HepG2 (cell line): ENCODE measurements around the gene GRK5. TPM values are rescaled to one million over a fixed set of nuclear protein-coding genes. Genes with fewer than 3 reads are reported as not detected.

ENCODE experiments used
- CREM ChIP-seq, 2 experiments: sonication (generic) in 1 of 2; formaldehyde crosslinking in 1 of 2; IDR thresholded peaks; 2 replicates each; pipeline versions ENCODE4 v1.4.0 to v1.6.1; 2016 to 2020; ENCODE audit warnings: antibody characterized with exemption in 1 of 2, mild to moderate bottlenecking in 1 of 2, missing genetic modification reagents in 1 of 2
- ELF1 ChIP-seq: sonication (generic); formaldehyde crosslinking; IDR thresholded peaks from 2 replicates; pipeline ENCODE4 v1.4.0; 2020; ENCODE audit warnings: missing genetic modification reagents
- FOXM1 ChIP-seq: sonication (generic); formaldehyde crosslinking; IDR thresholded peaks from 2 replicates; pipeline ENCODE4 v1.5.0; 2020; ENCODE audit warnings: missing genetic modification reagents
- FOXP1 ChIP-seq, 2 experiments: fragments of 450-650 bp in 1 of 2; IDR thresholded peaks; 2 replicates each; pipeline ENCODE4 v1.6.1; 2017 to 2018; ENCODE audit warnings: antibody characterized with exemption in 1 of 2
- HDAC2 ChIP-seq: sonication (generic); formaldehyde crosslinking; IDR thresholded peaks from 2 replicates; pipeline ENCODE4 v1.4.0; 2020; ENCODE audit warnings: missing genetic modification reagents
- IKZF4 ChIP-seq: sonication (generic); formaldehyde crosslinking; IDR thresholded peaks from 2 replicates; pipeline ENCODE4 v1.5.1; 2020; ENCODE audit warnings: borderline replicate concordance, mild to moderate bottlenecking, low read depth, missing genetic modification reagents; ENCODE audit errors: not compliant biosample characterization
- MED1 ChIP-seq: sonication (generic); formaldehyde crosslinking; IDR thresholded peaks from 2 replicates; pipeline ENCODE4 v1.4.0; 2020; ENCODE audit warnings: missing genetic modification reagents
- NFE2L2 ChIP-seq: fragments of 150-350 bp; IDR thresholded peaks from 2 replicates; pipeline ENCODE4 v1.6.1; 2014; ENCODE audit warnings: low read length
- ONECUT2 ChIP-seq: sonication (generic); formaldehyde crosslinking; IDR thresholded peaks from 2 replicates; pipeline ENCODE4 v1.4.0; 2020; ENCODE audit warnings: missing genetic modification reagents
- RBAK ChIP-seq: sonication (generic); formaldehyde crosslinking; IDR thresholded peaks from 2 replicates; pipeline ENCODE4 v1.5.1; 2020; ENCODE audit warnings: mild to moderate bottlenecking, missing genetic modification reagents
- SMAD3 ChIP-seq: sonication (generic); formaldehyde crosslinking; IDR thresholded peaks from 2 replicates; pipeline ENCODE4 v1.4.0; 2020; ENCODE audit warnings: missing genetic modification reagents
- SMYD3 ChIP-seq: sonication (generic); formaldehyde crosslinking; IDR thresholded peaks from 2 replicates; pipeline ENCODE4 v1.8.1; 2023; ENCODE audit warnings: mild to moderate bottlenecking, missing genetic modification reagents
- SP5 ChIP-seq: IDR thresholded peaks from 2 replicates; pipeline ENCODE4 v1.6.1; 2016; ENCODE audit warnings: low read depth, borderline replicate concordance
- TBX3 ChIP-seq: fragments of 450-650 bp; IDR thresholded peaks from 2 replicates; pipeline ENCODE4 v1.6.1; 2017; ENCODE audit warnings: antibody characterized with exemption, mild to moderate bottlenecking, inconsistent platforms, borderline replicate concordance
- ZFP62 ChIP-seq: sonication (generic); formaldehyde crosslinking; IDR thresholded peaks from 2 replicates; pipeline ENCODE4 v1.4.0; 2020; ENCODE audit warnings: missing genetic modification reagents
- ZNF10 ChIP-seq: sonication (generic); formaldehyde crosslinking; IDR thresholded peaks from 2 replicates; pipeline ENCODE4 v1.4.0; 2020; ENCODE audit warnings: mild to moderate bottlenecking, low read depth, missing genetic modification reagents, borderline replicate concordance
- ZNF12 ChIP-seq: sonication (generic); formaldehyde crosslinking; IDR thresholded peaks from 2 replicates; pipeline ENCODE4 v1.5.0; 2020; ENCODE audit warnings: missing genetic modification reagents
- ZNF142 ChIP-seq: sonication (generic); formaldehyde crosslinking; IDR thresholded peaks from 2 replicates; pipeline ENCODE4 v1.4.0; 2020; ENCODE audit warnings: missing genetic modification reagents
- ZNF205 ChIP-seq: IDR thresholded peaks from 2 replicates; pipeline ENCODE4 v1.6.1; 2018; ENCODE audit warnings: missing biosample characterization, missing genetic modification reagents
- ZNF282 ChIP-seq: fragments of 450-650 bp; IDR thresholded peaks from 2 replicates; pipeline ENCODE4 v1.6.1; 2018; ENCODE audit not compliant: partially characterized antibody
- ZNF576 ChIP-seq: sonication (generic); formaldehyde crosslinking; IDR thresholded peaks from 2 replicates; pipeline ENCODE4 v1.4.0; 2020; ENCODE audit warnings: mild to moderate bottlenecking, missing genetic modification reagents
- polyA plus RNA-seq, 8 experiments: library from polyadenylated mRNA; depleted of rRNA in 3 of 8; stranded (reverse) in 7 of 8; unstranded in 1 of 8; fragments of >200 nt; fragmentation: Illumina TruSeq in 4 of 8; extraction: Trizol in 4 of 8; gene quantifications; 2 replicates each; pipeline versions ENCODE4 v1.2.1 to v1.2.3, GENCODE V29; 2011 to 2016; ENCODE audit warnings: low read depth in 4 of 8, missing spikeins in 1 of 8, mixed read lengths in 1 of 8; ENCODE audit not compliant: insufficient read depth in 1 of 8
- total RNA-seq, 5 experiments: library from RNA; depleted of rRNA; stranded (reverse); fragments of >200 nt; fragmentation: Illumina TruSeq; extraction: Trizol; gene quantifications; 2 replicates each; pipeline ENCODE4 v1.2.3, GENCODE V29; 2016; ENCODE audit warnings: low read depth in 1 of 5
- TF ChIP-seq, protein P1 (sequence below): sonication (generic); formaldehyde crosslinking; IDR thresholded peaks from 2 replicates; pipeline ENCODE4 v1.8.0; 2022; ENCODE audit warnings: missing genetic modification reagents, mild to moderate bottlenecking, moderate library complexity, borderline replicate concordance
- TF ChIP-seq, protein P2 (sequence below): sonication (generic); formaldehyde crosslinking; IDR thresholded peaks from 2 replicates; pipeline ENCODE4 v1.8.0; 2022; ENCODE audit warnings: missing genetic modification reagents, low read depth, mild to moderate bottlenecking, borderline replicate concordance

Gene GRK5
- total and polyA plus RNA-seq, 2 of the 13 experiments (the other 11 are each of a cell fraction or from before 2014, with no cell fraction given): 10.4 to 12.6 TPM

DNA sequence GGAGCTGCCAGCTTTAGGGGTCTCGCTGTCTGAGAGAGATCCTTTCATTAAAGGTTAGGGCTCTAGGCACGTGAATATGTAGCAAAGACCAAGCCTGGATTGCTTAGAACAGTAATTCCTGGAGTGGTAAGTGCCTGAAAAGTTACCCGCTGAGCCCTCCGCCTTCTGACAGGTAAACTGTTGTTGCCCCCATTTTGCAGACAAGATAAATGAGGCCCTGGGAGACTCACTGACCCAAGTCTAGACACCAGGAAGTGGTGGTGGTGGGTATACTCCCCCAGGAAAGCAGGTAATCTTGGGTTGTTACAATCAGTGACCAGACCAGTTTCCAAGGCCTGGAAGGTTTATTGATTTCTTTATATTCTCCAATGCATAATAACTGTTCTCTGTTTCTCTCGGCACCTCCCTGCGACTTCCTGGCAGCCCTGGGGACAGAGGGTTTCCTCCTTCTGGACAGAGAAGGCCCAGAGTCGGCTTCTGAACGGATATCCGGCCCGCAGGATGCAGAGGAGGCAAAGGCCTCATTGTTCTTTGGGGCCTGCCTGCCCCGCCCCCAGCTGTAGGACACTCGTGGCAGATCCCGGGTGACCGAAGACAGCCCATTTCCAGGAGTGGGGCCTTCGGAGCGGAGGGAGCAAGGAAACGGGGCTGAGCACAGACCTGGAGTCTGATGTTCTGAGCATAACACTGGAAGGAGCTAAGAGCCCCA, 1.3 kb upstream of the GRK5 start (continued):
- no peak for TF ChIP-seq TBX3
- no peak for TF ChIP-seq ZNF282
- peak; percentile 79 for TF ChIP-seq SP5 (CRISPR knock-in tag)
- no peak for TF ChIP-seq ZNF205
- no peak for TF ChIP-seq SMYD3 (CRISPR knock-in tag)
- TF ChIP-seq NFE2L2: no peak
- no peak for TF ChIP-seq ZNF576
- no peak for TF ChIP-seq SMAD3
- peak; percentile 70 for TF ChIP-seq ELF1
- TF ChIP-seq, protein P1, sequence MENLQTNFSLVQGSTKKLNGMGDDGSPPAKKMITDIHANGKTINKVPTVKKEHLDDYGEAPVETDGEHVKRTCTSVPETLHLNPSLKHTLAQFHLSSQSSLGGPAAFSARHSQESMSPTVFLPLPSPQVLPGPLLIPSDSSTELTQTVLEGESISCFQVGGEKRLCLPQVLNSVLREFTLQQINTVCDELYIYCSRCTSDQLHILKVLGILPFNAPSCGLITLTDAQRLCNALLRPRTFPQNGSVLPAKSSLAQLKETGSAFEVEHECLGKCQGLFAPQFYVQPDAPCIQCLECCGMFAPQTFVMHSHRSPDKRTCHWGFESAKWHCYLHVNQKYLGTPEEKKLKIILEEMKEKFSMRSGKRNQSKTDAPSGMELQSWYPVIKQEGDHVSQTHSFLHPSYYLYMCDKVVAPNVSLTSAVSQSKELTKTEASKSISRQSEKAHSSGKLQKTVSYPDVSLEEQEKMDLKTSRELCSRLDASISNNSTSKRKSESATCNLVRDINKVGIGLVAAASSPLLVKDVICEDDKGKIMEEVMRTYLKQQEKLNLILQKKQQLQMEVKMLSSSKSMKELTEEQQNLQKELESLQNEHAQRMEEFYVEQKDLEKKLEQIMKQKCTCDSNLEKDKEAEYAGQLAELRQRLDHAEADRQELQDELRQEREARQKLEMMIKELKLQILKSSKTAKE (CRISPR knock-in tag): no peak
- no peak for TF ChIP-seq ONECUT2 (CRISPR knock-in tag)
- no peak for TF ChIP-seq ZNF12 (CRISPR knock-in tag)
- no peak for TF ChIP-seq RBAK (CRISPR knock-in tag)
- TF ChIP-seq HDAC2: peak; percentile 50; the same call in 1 of the 2 replicates
- TF ChIP-seq FOXM1: no peak
- TF ChIP-seq, protein P2, sequence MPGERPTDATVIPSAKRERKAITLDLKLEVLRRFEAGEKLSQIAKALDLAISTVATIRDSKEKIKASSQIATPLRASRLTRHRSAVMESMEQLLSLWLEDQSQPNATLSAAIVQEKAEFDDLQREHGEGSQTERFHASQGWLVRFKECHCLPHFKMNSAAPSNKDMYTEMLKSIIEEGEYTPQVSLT (CRISPR knock-in tag): no peak
- no peak for TF ChIP-seq CREM (IDR thresholded peaks at IDR 0.05)
- TF ChIP-seq CREM (CRISPR knock-in tag; IDR thresholded peaks at IDR 0.05): no peak
- no peak for TF ChIP-seq ZNF10 (CRISPR knock-in tag)
- no peak for TF ChIP-seq ZNF142
- TF ChIP-seq ZFP62 (CRISPR knock-in tag): no peak
- peak; percentile 17; the same call in 1 of the 2 replicates for TF ChIP-seq MED1 (CRISPR knock-in tag)
- TF ChIP-seq FOXP1 (IDR thresholded peaks at IDR 0.05): no peak
- no peak for TF ChIP-seq FOXP1 (CRISPR knock-in tag; IDR thresholded peaks at IDR 0.05)
- no peak for TF ChIP-seq IKZF4
